ENCODE measurements around the gene MRNIP. TPM values are rescaled to one million over a fixed set of nuclear protein-coding genes. Genes with fewer than 3 reads are reported as not detected.

The MRNIP gene
- polyA plus RNA-seq, 1 donor (not counting 4 experiments of a cell fraction or from before 2014, with no cell fraction given): 14.9 TPM

- dilution Hi-C loops (cut with MboI; ENCODE audit: extremely low pct_ligation_motif_present, low sequenced_read_pairs): no loop called here
- Histone ChIP-seq H3K27me3 (ENCODE audit: control insufficient read depth, extremely low read depth, insufficient read depth, low read length) (no peaks in the 10 kb centered on the region), H3K79me2 (ENCODE audit: control insufficient read depth, insufficient read depth, low read length) (peaks cover 59% of the 10 kb centered on the region), H3K4me3 (ENCODE audit: control insufficient read depth in 2 of 3, extremely low read depth in 1 of 3, insufficient read depth in 2 of 3, low read depth in 1 of 3, low read length in 3 of 3) (no peak overlapping the region), H3K4me2 (ENCODE audit: control insufficient read depth, extremely low read depth, insufficient read depth, low read depth, low read length) (no peak overlapping the region), H3K9me1 (ENCODE audit: control insufficient read depth, extremely low read depth, insufficient read depth, low read length) (no peaks in the 10 kb centered on the region), H3K4me1 (ENCODE audit: control insufficient read depth, extremely low read depth, insufficient read depth, low read length) (peaks cover 12% of the 10 kb centered on the region), H3K9me3 (ENCODE audit: control insufficient read depth, low read depth, low read length) (no peaks in the 10 kb centered on the region), H3K36me3 (ENCODE audit: control insufficient read depth in 2 of 2, extremely low read depth in 1 of 2, insufficient read depth in 2 of 2, low read length in 2 of 2) (peaks cover 18 to 26% of the 10 kb centered on the region in 2 experiments), H4K20me1 (ENCODE audit: control insufficient read depth, extremely low read depth, insufficient read depth, low read length) (peaks cover 2% of the 10 kb centered on the region), H2AFZ (ENCODE audit: control insufficient read depth, low read length) (no peak overlapping the region), H3K9ac (ENCODE audit: control insufficient read depth, extremely low read depth, insufficient read depth, low read length) (no peak overlapping the region), H3K27ac (ENCODE audit: control insufficient read depth, insufficient read depth, low read length) (no peak overlapping the region)
- TF ChIP-seq EZH2 (IDR thresholded peaks at IDR 0.05; ENCODE audit: low read length) (no peak), CTCF (optimal IDR thresholded peaks at IDR 0.05 in 1 of 3, IDR thresholded peaks at IDR 0.05 in 1 of 3, conservative IDR thresholded peaks at IDR 0.05 in 1 of 3; ENCODE audit: extremely low read depth in 1 of 3, insufficient read depth in 2 of 3, low read length in 3 of 3) (no peak)
- FAIRE-seq (no peak), DNase-seq (ENCODE audit: low read depth, low spot score) (no peak)
Measured at GRCh38 chr5:179905161-179905560, 46.5 kb upstream of the MRNIP start.

- no peak for FAIRE-seq
- H3K79me2 ChIP-seq (ENCODE audit: control insufficient read depth, insufficient read depth, low read length): peaks cover 62% of the 10 kb centered on the region
Measured at GRCh38 chr5:179904463-179905160, 46.0 kb upstream of the MRNIP start.

More at GRCh38 chr5:179904463-179905160, 46.0 kb upstream of the MRNIP start:
- no peak overlapping the region for H3K27ac ChIP-seq (ENCODE audit: control insufficient read depth, insufficient read depth, low read length)
- H3K36me3 ChIP-seq (ENCODE audit: control insufficient read depth in 2 of 2, extremely low read depth in 1 of 2, insufficient read depth in 2 of 2, low read length in 2 of 2): peaks cover 20 to 28% of the 10 kb centered on the region in 2 experiments
- H3K9me3 ChIP-seq (ENCODE audit: control insufficient read depth, low read depth, low read length): no peaks in the 10 kb centered on the region
- no peak overlapping the region for H3K4me2 ChIP-seq (ENCODE audit: control insufficient read depth, extremely low read depth, insufficient read depth, low read depth, low read length)
- no peak overlapping the region for H3K4me3 ChIP-seq (ENCODE audit: control insufficient read depth in 2 of 3, extremely low read depth in 1 of 3, insufficient read depth in 2 of 3, low read depth in 1 of 3, low read length in 3 of 3)
- no peaks in the 10 kb centered on the region for H3K27me3 ChIP-seq (ENCODE audit: control insufficient read depth, extremely low read depth, insufficient read depth, low read length)
- H3K9me1 ChIP-seq (ENCODE audit: control insufficient read depth, extremely low read depth, insufficient read depth, low read length): no peaks in the 10 kb centered on the region
- TF ChIP-seq CTCF (optimal IDR thresholded peaks at IDR 0.05 in 1 of 3, IDR thresholded peaks at IDR 0.05 in 1 of 3, conservative IDR thresholded peaks at IDR 0.05 in 1 of 3; ENCODE audit: extremely low read depth in 1 of 3, insufficient read depth in 2 of 3, low read length in 3 of 3): no peak
- no peak for TF ChIP-seq EZH2 (IDR thresholded peaks at IDR 0.05; ENCODE audit: low read length)
- H4K20me1 ChIP-seq (ENCODE audit: control insufficient read depth, extremely low read depth, insufficient read depth, low read length): peaks cover 2% of the 10 kb centered on the region
- dilution Hi-C loops (cut with MboI; ENCODE audit: extremely low pct_ligation_motif_present, low sequenced_read_pairs): no loop called here
- H2AFZ ChIP-seq (ENCODE audit: control insufficient read depth, low read length): no peak overlapping the region
- H3K9ac ChIP-seq (ENCODE audit: control insufficient read depth, extremely low read depth, insufficient read depth, low read length): no peak overlapping the region
- no peak for DNase-seq (ENCODE audit: low read depth, low spot score)
- peaks cover 12% of the 10 kb centered on the region for H3K4me1 ChIP-seq (ENCODE audit: control insufficient read depth, extremely low read depth, insufficient read depth, low read length)
